GM19023 (cell line): ENCODE measurements around the gene USP10.
"Not testable (repeated sequence)": the region's sequence is repeated elsewhere in the genome, so short reads cannot be mapped to it uniquely, and the experiment has no call there.

ENCODE experiments used
- ATAC-seq: cut with Tn5 transposase; IDR thresholded peaks from one replicate; pipeline ENCODE4 v1.9.1; 2021; ENCODE audit warnings: mild to moderate bottlenecking, moderate library complexity; ENCODE audit not compliant: unreplicated experiment

Gene USP10

DNA sequence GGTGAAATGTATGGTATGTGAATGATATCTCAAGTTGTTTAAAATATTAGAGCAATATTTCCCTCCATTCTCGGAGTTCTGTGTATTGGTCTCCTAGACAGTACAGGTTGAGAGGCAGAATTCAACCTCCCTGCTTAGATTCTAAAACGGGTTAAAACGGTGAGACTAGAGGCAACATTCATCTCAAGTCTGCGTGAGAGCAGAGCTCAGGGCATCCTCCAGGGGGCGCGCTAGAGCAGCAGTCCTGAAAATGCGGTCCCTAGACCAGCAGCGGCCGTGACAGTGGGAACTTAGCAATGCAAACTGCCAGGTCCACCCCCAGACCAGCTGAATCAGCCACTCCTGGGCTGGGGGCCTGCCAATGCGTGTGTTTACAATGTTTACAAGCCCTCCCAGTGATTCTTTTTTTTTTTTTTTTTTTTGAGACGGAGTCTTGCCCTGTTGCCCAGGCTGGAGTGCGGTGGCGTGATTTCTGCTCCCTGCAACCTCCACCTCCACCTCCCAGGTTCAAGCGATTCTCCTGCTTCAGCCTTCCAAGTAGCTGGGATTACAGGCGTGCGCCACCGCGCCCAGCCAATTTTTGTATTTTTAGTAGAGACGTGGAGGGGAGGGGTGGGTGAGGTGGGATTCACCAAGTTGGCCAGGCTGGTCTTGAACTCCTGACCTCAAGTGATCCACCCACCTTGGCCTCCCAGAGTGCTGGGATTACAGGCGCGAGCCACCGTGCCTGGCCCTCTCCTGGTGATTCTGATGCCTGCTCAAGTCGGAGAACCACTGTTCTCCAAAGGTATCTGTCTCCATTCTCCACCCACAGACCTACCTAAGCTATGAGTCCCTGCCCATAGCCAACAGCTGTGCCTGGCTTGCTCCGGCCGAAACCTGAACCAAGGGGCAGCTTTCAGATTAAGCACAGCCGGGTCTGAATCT lies 27.3 kb upstream of the USP10 start:
- no peak for ATAC-seq

DNA sequence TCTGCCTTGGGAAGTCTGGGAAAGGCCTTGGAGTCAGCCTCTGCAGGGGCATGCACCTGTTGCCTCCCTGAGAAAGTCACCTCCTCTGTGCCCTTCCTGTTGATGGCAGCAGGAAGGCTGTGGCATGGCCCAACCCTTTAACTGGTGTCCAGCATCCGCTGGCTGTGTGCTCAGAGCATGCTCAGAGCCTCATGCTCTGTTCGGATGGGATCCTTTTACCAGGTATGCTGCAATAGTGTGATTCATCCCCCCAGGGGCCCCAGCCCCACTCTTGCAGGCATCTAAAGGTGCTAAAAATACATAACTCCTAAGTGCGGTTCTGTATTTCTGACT lies 26.6 kb upstream of the USP10 start:
- ATAC-seq, result no peak

DNA sequence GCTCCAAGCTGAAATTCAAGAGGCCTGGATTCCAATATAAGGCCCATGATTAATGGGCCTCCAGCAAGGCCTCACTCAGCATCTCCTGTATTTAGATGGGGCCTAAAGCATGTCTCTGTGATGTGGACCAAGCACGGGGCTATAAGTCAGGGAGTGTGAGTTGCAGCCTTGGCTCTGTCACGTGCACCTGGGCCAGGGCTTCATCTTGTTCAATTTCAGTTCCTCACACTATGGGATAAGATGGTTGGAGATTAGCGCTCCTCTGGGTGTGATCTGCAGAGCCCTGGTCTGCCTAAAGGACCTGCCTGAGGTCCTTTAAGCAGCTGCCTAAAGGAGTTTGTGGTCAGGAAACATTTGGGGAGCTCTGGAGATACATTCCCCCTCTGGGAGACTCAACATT lies 26.2 kb upstream of the USP10 start:
- ATAC-seq, result no peak

DNA sequence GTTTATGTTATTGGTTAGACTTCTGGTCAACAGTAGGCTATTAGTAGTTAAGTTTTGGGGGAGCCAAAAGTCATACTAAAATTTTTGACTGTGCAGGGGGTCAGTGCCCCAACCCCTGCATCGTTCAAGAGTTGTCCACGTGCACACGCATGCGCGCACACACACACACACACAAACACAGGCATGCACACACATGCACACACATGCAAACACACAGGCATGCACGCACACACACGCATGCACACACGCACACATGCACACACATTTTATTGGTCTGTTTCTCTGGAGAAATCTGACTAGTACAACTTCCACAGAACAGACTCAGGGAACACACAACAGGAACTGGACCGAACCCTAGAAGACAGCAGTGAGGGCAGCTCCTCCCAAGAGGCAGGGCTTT lies 24.4 kb upstream of the USP10 start:
- no peak for ATAC-seq

GRCh38 chr16:84675884-84676283 lies 23.9 kb upstream of the USP10 start:
- no peak for ATAC-seq

DNA sequence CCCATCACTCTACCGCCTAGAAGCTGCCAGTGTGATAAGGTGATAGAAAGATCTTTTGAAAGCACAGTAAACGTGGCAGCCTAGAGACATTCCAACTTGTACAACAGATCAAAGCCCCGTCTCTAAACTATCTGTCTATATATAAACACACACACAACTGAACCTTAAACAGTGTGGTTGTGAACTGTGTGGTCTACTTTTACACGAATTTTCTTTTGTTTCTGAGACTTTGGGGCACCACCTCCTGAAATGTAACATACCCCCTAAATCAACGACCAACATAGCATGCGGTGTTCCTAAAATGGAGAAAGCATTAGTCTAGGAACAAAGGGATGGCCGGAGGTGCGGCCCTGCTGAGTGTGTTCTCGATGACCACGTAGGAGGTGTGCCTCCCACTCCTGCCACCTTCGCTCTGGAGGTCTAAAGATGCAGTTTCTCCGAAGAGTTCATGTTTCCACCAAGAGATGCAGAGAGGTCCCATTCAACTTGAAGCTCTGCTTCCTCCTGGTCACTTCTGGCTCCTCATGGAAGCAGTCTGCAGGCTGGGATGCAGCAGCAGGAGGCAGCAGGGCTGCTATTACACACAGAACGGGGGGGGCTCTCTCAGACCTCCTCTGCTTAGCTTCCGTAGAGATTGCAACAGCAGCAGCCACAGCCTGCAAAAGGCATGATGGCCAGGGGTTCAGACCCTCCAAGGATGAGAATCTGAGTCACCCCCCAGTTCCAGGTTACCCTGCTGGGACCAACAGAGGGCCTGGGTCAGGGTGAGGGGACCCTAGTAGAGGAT lies 22.6 kb upstream of the USP10 start:
- ATAC-seq, result no peak

DNA sequence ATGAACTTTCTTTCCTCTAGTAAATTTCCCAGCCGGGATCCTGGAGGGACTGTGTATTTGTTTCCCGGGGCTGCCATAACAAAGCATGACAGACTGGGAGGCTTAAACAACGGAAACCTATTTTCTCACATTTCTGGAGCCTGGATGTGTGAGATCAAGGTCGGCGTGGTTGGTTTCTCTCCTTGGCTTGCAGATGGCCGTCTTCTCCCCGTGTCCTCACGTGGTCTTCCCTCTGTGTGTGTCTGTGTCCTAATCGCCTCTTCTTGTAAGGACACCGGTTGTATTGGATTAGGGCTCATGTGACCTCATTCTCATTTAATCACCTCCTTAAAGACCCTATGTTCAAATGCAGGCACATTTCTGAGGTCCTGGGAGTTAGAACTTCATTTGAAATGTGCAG lies 22.0 kb upstream of the USP10 start:
- no peak for ATAC-seq

DNA sequence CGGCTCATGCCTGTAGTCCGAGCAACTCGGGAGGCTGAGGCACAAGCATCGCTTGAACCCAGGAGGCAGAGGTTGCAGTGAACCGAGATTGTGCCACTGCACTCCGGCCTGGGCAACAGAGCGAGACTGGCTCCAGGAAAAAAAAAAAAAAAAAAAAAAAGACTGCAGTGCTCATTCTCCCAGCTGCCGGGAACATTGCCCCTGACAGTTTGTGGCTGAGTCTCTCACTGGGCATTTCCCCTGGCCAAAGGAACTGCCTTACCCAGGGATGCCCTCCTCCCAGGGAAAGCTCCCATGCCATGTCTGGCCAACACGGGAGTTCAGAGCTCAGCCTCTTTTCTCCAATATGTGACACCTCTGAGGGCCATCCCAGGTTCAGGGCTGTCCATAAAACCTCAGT lies 21.3 kb upstream of the USP10 start:
- ATAC-seq, result no peak

GRCh38 chr16:84680165-84680842 lies 19.5 kb upstream of the USP10 start:
- ATAC-seq, result no peak

DNA sequence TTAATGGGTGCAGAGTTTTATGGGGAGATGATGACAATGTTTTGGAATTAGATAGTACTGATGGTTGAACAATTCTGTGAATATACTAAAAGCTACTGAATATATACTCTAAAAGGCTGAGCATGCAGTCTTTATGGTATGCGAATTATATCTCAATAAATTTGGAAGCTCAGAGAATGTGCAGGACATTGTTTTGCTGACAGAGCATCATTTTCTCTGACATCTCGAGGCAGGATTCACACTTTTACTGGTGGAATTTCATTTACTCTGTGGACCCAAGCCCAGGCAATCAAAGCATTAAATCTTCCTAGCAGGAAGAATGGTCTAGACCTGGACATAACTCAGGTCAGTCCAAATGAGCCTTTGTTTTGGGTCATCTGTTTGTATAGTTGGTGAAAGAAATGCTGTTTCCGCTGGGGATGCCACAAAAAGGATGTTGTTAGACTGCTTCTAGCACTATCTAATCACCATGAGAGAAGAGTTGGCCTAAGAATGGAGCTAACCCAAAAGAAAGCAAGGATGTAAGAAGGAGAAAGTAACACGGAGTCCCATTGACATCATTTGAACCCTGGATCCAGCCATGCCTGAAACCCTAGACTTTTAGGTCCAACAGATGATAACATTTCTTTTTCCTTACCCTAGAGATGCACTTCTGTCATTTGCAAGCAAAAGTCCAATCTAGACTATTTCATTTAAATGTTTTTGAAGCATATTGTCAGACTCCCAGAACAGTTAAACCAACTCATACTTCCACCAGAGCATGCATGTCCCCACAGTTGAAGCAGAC lies 18.8 kb upstream of the USP10 start:
- no peak for ATAC-seq

- ATAC-seq, result no peak
These were observed 15.9 kb upstream of the USP10 start for GRCh38 chr16:84683691-84684591.

DNA sequence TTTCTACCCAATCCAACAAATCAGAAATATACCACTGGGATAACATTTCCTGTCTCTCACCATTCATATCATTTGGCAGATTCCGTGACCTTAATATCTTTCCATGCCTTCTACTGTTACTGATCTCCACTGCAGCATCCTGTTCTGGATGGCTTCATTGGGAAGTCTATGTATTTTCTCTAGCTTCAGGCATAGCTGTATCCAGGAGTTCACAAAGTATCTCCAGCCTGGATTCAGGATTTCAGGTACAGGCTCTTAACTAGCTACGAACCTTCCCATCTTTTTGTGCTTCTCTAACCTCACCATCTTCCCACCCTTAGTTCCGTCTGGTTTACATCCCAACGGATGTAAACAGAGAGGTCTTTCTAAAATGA lies 15.2 kb upstream of the USP10 start:
- ATAC-seq, result no peak

DNA sequence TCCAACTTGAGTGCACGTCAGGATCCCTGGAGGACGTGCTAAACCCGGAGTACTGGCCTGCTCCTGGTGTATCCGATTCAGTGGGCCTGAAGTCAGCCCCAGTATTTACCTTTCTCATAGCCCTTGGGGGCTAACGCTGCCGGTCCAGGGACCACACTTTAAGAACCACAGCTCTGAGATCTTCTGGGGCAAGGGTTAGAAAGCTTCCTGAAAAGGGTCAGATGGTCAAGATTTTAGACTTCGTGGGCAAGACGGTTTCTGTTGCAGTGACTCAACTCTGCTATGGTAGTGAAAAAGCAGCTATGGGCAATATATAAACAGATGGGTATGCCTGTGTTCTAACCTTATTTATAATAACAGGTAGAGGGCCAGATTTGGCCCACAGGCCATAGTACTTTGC lies 14.6 kb upstream of the USP10 start:
- ATAC-seq, result no peak

DNA sequence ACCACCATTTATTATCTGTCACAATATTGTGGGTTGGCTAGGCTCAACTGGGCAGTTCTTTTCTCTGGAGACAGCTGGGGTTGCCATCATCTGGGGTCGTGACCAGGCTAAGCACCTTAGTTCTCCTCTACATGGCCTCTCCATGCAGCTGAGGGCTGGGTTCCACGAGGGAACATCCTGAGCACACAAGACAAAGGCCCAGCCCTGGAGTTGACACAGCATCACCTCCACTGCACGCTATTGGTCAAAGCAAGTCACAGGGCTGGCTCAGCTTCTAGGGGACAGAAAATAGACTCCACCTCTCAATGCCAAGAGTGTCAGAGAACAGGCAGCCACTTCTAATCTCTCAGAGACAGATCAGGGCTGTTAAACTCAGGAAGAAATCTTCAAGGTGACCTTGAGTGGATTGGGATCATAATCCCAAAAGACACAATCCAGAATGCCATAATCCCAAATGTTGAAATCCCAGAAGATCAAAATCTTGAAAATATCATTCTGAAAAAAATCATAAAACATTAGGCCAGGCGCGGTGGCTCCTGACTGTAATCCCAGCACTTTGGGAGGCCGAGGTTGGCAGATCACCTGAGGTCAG lies 13.0 kb upstream of the USP10 start:
- no peak for ATAC-seq

DNA sequence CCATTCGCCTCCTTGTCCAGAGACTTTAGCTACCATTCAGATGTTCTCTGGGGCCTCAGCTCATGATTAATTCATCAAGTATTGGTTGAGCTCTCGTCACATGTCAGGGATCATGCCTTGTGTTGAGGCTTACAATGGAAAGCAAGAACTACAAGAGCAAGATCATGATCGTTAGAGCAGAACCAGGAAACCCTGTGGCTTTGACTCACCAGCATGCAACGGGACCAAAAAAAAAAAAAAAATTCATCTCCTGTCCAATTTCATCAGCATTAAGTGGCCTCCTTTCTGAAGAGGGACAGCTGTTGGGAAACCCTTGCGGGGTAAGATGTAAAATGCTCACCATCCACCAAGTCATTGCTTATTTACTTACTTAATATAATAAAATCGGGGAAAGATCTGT lies 12.1 kb upstream of the USP10 start:
- ATAC-seq, result no peak

- ATAC-seq, result not testable (repeated sequence)
These were observed 11.6 kb upstream of the USP10 start for GRCh38 chr16:84688163-84688562.

DNA sequence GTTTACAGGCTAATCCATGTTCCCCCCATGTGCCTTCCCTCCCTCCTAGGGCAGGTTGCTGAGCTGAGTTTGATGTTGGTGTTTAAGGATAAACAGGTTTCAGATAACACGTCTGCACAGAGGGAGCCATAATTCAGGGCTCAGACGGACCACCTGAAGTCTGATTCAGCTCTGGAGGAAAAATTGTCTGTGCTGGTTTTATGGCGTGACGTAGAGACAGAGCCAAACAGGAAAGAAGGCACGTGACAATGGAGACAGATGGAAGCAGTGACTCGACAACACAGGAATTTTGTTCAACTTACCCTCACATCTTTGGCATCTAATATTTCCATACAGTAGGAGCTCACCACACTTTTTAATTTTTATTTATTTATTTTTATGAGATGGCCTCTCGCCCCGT lies 10.7 kb upstream of the USP10 start:
- no peak for ATAC-seq

DNA sequence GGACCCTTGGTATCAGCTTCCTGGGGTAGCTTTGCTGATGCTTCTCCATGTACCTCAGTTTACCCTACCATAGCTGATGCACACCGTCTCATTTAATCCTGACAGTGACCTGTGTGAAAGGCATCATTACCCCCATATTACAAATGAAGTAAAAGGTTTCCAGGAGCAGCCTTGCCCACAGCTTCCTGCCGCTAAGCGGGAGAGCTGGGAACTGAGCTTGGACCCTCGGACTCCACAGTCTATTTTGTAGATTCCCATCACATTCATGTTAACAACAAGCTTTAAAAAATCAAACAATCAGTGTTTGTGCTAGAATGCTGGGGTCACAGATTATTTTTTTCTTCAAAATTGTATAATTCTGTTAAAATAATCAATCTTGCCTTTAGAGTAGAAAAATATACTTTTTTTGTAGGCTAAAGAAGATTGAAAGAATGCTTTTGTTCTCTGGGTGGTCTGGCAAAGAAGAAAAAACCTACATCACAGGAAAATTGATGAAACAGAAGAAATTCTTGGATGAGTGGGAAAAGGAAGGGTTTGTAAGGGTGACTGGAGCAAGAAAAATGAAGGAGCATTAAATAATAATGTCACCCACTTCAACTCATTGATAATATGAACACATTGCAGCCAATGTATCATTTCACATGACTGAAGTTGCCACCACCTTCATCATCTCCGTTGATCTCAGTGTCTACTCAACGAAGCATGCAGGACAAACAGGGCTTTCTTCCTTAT lies 9.5 kb upstream of the USP10 start:
- no peak for ATAC-seq
